ENCODE results near the gene RPS6KA3.
"Not testable (repeated sequence)": the region's sequence is repeated elsewhere in the genome, so short reads cannot be mapped to it uniquely, and the experiment has no call there.

- not testable (repeated sequence) for TF ChIP-seq CTCF, POLR2A (IDR thresholded peaks at IDR 0.05)
Measured at GRCh38 chrX:20250146-20250545, 16.6 kb downstream of the RPS6KA3 start.
